ENCODE results near the gene TTYH2. TPM values are rescaled to one million over a fixed set of nuclear protein-coding genes. Genes with fewer than 3 reads are reported as not detected.

TTYH2 gene
- total and polyA plus RNA-seq, 2 of the 4 experiments (the other 2 are of a cell fraction), result 2.3 to 6.8 TPM

DNA sequence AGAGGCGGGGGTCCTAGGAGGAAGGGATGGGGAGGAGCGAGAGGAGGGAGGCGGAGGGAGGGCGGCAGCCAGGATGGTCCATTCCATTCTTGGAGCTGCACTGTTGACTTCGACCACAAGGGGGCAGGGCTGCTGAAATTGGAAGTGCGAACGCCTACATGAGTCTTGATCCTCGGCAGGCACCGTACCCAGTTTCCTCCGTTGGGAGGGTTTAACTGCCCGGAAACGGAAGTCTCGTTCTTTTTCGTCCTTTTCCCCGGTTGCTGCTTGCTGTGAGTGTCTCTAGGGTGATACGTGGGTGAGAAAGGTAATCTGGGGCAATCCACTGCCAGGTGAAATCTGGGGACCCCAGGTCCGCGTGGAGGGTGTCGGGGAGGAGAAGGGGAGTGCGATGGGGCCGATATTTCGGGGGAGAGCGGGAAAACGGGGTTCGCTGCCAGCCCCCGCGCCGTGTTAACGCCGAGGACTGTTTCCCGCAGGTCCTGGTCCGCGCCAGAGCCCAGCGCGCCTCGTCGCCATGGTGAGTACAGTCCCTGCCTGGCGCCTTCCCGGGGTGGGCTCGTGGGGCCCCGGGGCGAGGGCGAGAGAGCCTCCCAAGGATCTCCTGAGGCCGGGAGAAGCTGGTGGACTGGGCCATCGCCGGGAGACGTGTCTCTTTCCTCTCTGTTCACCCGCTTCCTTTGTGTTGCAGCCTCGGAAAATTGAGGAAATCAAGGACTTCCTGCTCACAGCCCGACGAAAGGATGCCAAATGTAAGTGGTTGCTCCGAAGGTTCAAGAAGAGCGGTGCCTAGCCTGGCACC is 9.7 kb upstream of the TTYH2 start, which contains the start of gene RPL38 (continued):
- TF ChIP-seq SMC3 (IDR thresholded peaks at IDR 0.05; ENCODE audit: low read depth, low read length) (peak; percentile 65), POLR2A (IDR thresholded peaks at IDR 0.05; ENCODE audit: low read depth, low read length) (peak; percentile 99), BHLHE40 (IDR thresholded peaks at IDR 0.05; ENCODE audit: low read depth, low read length) (peak; percentile 19; the same call in 1 of the 2 replicates), MXI1 (IDR thresholded peaks at IDR 0.05; ENCODE audit: borderline replicate concordance, low read depth, low read length) (peak; percentile 23; the same call in 1 of the 2 replicates)

DNA sequence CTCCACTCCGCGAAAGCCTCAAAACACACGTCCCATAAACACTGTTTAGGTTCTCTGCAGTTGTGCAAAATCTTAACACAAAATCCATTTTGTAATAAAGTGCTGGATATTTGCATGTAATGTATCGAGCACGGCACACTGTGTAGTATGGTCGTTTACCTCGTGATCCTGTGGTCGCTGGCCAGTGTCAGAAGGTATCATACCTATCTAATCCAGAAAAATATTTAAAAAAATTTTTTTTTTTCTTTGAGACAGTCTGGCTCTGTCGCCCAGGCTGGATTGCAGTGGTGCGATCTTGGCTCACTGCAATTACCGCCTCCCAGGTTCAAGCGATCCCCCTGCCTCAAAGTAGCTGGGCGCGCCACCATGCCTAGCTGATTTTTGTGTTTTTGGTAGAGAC is 8.9 kb upstream of the TTYH2 start:
- intact Hi-C loops (cut with micrococcal nuclease), result no loop called here
- H3K9ac ChIP-seq (ENCODE audit: low read depth, low read length), result peak overlapping the region; percentile 95
- TF ChIP-seq MAFK (IDR thresholded peaks at IDR 0.05; ENCODE audit: low read depth, low read length) (no peak), NFE2L2 (IDR thresholded peaks at IDR 0.05; ENCODE audit: low read depth, low read length) (no peak), BHLHE40 (IDR thresholded peaks at IDR 0.05; ENCODE audit: low read depth, low read length) (no peak), SMC3 (IDR thresholded peaks at IDR 0.05; ENCODE audit: low read depth, low read length) (no peak), POLR2A (IDR thresholded peaks at IDR 0.05; ENCODE audit: low read depth, low read length) (no peak), FOS (IDR thresholded peaks at IDR 0.05; ENCODE audit: low read depth, low read length) (no peak), MXI1 (IDR thresholded peaks at IDR 0.05; ENCODE audit: borderline replicate concordance, low read depth, low read length) (no peak), RFX5 (IDR thresholded peaks at IDR 0.05; ENCODE audit: low read depth, low read length) (no peak), RCOR1 (IDR thresholded peaks at IDR 0.05; ENCODE audit: insufficient replicate concordance, low read length) (no peak)
- TF ChIP-seq, protein P1, sequence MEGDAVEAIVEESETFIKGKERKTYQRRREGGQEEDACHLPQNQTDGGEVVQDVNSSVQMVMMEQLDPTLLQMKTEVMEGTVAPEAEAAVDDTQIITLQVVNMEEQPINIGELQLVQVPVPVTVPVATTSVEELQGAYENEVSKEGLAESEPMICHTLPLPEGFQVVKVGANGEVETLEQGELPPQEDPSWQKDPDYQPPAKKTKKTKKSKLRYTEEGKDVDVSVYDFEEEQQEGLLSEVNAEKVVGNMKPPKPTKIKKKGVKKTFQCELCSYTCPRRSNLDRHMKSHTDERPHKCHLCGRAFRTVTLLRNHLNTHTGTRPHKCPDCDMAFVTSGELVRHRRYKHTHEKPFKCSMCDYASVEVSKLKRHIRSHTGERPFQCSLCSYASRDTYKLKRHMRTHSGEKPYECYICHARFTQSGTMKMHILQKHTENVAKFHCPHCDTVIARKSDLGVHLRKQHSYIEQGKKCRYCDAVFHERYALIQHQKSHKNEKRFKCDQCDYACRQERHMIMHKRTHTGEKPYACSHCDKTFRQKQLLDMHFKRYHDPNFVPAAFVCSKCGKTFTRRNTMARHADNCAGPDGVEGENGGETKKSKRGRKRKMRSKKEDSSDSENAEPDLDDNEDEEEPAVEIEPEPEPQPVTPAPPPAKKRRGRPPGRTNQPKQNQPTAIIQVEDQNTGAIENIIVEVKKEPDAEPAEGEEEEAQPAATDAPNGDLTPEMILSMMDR (conservative IDR thresholded peaks at IDR 0.05; ENCODE audit: low read depth, low read length), result no peak
- TF ChIP-seq, protein P2, sequence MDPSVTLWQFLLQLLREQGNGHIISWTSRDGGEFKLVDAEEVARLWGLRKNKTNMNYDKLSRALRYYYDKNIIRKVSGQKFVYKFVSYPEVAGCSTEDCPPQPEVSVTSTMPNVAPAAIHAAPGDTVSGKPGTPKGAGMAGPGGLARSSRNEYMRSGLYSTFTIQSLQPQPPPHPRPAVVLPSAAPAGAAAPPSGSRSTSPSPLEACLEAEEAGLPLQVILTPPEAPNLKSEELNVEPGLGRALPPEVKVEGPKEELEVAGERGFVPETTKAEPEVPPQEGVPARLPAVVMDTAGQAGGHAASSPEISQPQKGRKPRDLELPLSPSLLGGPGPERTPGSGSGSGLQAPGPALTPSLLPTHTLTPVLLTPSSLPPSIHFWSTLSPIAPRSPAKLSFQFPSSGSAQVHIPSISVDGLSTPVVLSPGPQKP (IDR thresholded peaks at IDR 0.05; ENCODE audit: borderline replicate concordance, low read depth, low read length), result no peak

More for the DNA sequence above, 8.9 kb upstream of the TTYH2 start:
- peak overlapping the region; percentile 7; the same call in 1 of the 2 replicates for H2AK5ac ChIP-seq (ENCODE audit: low read depth, low read length)
- H2BK120ac ChIP-seq (ENCODE audit: low read depth, low read length), result no peak overlapping the region
- peak overlapping the region; percentile 76; the same call in 1 of the 2 replicates for H3K56ac ChIP-seq (ENCODE audit: extremely low read depth, insufficient read depth, low read length)
- no peak overlapping the region for H2AFZ ChIP-seq (replicated peaks; ENCODE audit: low read length, poor library complexity)
- no peak overlapping the region for H2BK15ac ChIP-seq (ENCODE audit: low read depth, low read length)
- BruUV-seq (replicated peaks), result no TSS peak
- in situ Hi-C loops (cut with MboI; ENCODE audit: low sequenced_read_pairs), result loop anchor here (25.0 kb wide), 1 partner anchor 658 kb away; the partner anchor contains the start of genes FDXR and GRIN2C
- no peaks in the 10 kb centered on the region for H3K9me1 ChIP-seq (ENCODE audit: insufficient read depth, low read length)
- no peak overlapping the region for H2BK5ac ChIP-seq (ENCODE audit: low read depth, low read length, poor library complexity, severe bottlenecking)
- H3K27me3 ChIP-seq (ENCODE audit: control insufficient read depth, insufficient read depth, low read length), result peaks cover 7% of the 10 kb centered on the region
- no peak for DNase-seq
- no peak overlapping the region for H4K91ac ChIP-seq (ENCODE audit: insufficient read depth, low read depth, low read length)
- peak overlapping the region; percentile 99 for H3K4me2 ChIP-seq (ENCODE audit: low read depth, low read length)
- H3K36me3 ChIP-seq (ENCODE audit: control insufficient read depth, insufficient read depth, low read length), result peaks cover 25% of the 10 kb centered on the region
- H3K4me1 ChIP-seq (ENCODE audit: control insufficient read depth, insufficient read depth, low read length), result peaks cover 5% of the 10 kb centered on the region
- peaks cover 19 to 29% of the 10 kb centered on the region in 2 experiments for H3K79me1 ChIP-seq (ENCODE audit: low read depth in 1 of 2, low read length in 2 of 2)
- peak overlapping the region; percentile 74; the same call in 1 of the 2 replicates for H3K4ac ChIP-seq (ENCODE audit: low read depth, low read length)
- ChIA-PET CTCF (interaction anchor here (1.6 to 1.7 kb wide), 2 partner anchors 9 to 12 kb away, joined by 3 to 4 read pairs; partner anchors contain the start of gene TTYH2), POLR2A (ENCODE audit: unreplicated experiment) (interaction anchor here (0.6 to 1.3 kb wide), 2 partner anchors 8 to 11 kb away, joined by 3 to 4 read pairs; partner anchors contain the start of gene TTYH2)
- no peak overlapping the region for H2BK20ac ChIP-seq (ENCODE audit: low read depth, low read length)
- peak overlapping the region; percentile 37 for H2AK9ac ChIP-seq (replicated peaks; ENCODE audit: low read depth, low read length, poor library complexity)
- peak overlapping the region; percentile 62; the same call in 1 of the 2 replicates for H3K23ac ChIP-seq (ENCODE audit: low read depth, low read length)
- H4K8ac ChIP-seq (ENCODE audit: low read depth in 2 of 2, low read length in 2 of 2), result peak overlapping the region; percentile 1 to 46; a peak in 1 of 4 replicates
- WGBS, 2 experiments (ENCODE audit: extremely low coverage in 2 of 2, insufficient read length in 1 of 2), result 28% methylated on average over 3 of the region's 14 CpGs; no CpG with 5 or more reads in 1 of the 2 experiments
- peaks cover 56% of the 10 kb centered on the region for H4K20me1 ChIP-seq (ENCODE audit: insufficient read depth, low read length)
- ATAC-seq (ENCODE audit: low read depth), result no peak
- no peak overlapping the region for H4K5ac ChIP-seq (ENCODE audit: low read depth, low read length)
- H3K27ac ChIP-seq (ENCODE audit: insufficient read depth, low read length), result no peak overlapping the region
- H3K4me3 ChIP-seq (ENCODE audit: insufficient read depth, low read depth, low read length), result peak overlapping the region; percentile 87
- H3K9me3 ChIP-seq (ENCODE audit: control insufficient read depth, insufficient read depth, low read length), result no peaks in the 10 kb centered on the region
- H3K18ac ChIP-seq (ENCODE audit: low read depth, low read length), result no peak overlapping the region
- H3K14ac ChIP-seq (replicated peaks; ENCODE audit: low read depth, low read length), result peak overlapping the region; percentile 78
- dilution Hi-C loops (cut with HindIII; ENCODE audit: low sequenced_read_pairs, unreplicated experiment), result no loop called here
